HG03060 (cell line): Measurements from ENCODE around the gene ADORA2B.
"Not testable (repeated sequence)": the region's sequence is repeated elsewhere in the genome, so short reads cannot be mapped to it uniquely, and the experiment has no call there.

ENCODE experiments used
- ATAC-seq: cut with Tn5 transposase; IDR thresholded peaks from one replicate; pipeline ENCODE4 v1.9.1; 2021; ENCODE audit warnings: low read depth, moderate number of reproducible peaks; ENCODE audit not compliant: unreplicated experiment

The ADORA2B gene

GRCh38 chr17:15921640-15922039 lies 23.3 kb upstream of the ADORA2B start:
- ATAC-seq = no peak

- ATAC-seq = no peak
Observed at GRCh38 chr17:15922586-15922985, 22.3 kb upstream of the ADORA2B start.

GRCh38 chr17:15926039-15926740 lies 18.7 kb upstream of the ADORA2B start:
- no peak for ATAC-seq

- no peak for ATAC-seq
Observed at GRCh38 chr17:15928286-15928785, 16.6 kb upstream of the ADORA2B start.

GRCh38 chr17:15929941-15930340 lies 15.0 kb upstream of the ADORA2B start:
- no peak for ATAC-seq

- ATAC-seq = no peak
Observed at GRCh38 chr17:15930426-15930825, 14.5 kb upstream of the ADORA2B start.

GRCh38 chr17:15931394-15931793 lies 13.5 kb upstream of the ADORA2B start:
- ATAC-seq = no peak

GRCh38 chr17:15934866-15935265 lies 10.1 kb upstream of the ADORA2B start:
- ATAC-seq = no peak

- no peak for ATAC-seq
Observed at GRCh38 chr17:15935891-15936290, 9.0 kb upstream of the ADORA2B start.

- not testable (repeated sequence) for ATAC-seq
Observed at GRCh38 chr17:15936481-15936880, 8.4 kb upstream of the ADORA2B start.

- ATAC-seq = no peak
Observed at GRCh38 chr17:15941781-15942180, 3.1 kb upstream of the ADORA2B start.

GRCh38 chr17:15942207-15942833 lies 2.6 kb upstream of the ADORA2B start:
- ATAC-seq = no peak

- no peak for ATAC-seq
Observed at GRCh38 chr17:15943971-15944758, 765 bp upstream of the ADORA2B start.

GRCh38 chr17:15945527-15946191 lies 729 bp downstream of the ADORA2B start:
- no peak for ATAC-seq

GRCh38 chr17:15946611-15947120 lies 1.7 kb downstream of the ADORA2B start:
- ATAC-seq = no peak

GRCh38 chr17:15947271-15947670 lies 2.3 kb downstream of the ADORA2B start:
- no peak for ATAC-seq

GRCh38 chr17:15947976-15948752 lies 3.2 kb downstream of the ADORA2B start:
- no peak for ATAC-seq

GRCh38 chr17:15951368-15952047 lies 6.6 kb downstream of the ADORA2B start:
- no peak for ATAC-seq

GRCh38 chr17:15952048-15952532 lies 7.2 kb downstream of the ADORA2B start:
- ATAC-seq = no peak
